DMS114 treated with DMSO at 0.1 percent for 48 hours (cell line): ENCODE measurements around the gene PHLDA2.
"Not testable (repeated sequence)": the region's sequence is repeated elsewhere in the genome, so short reads cannot be mapped to it uniquely, and the experiment has no call there.

Experiments
- DNase-seq: peaks from one replicate; lab custom pipeline; 2025; ENCODE audit not compliant: unreplicated experiment; lab: John Stamatoyannopoulos, UW

The PHLDA2 gene

GRCh38 chr11:2915473-2915872 is 13.7 kb downstream of the PHLDA2 start:
- no peak for DNase-seq

GRCh38 chr11:2914455-2915195 is 14.6 kb downstream of the PHLDA2 start:
- DNase-seq = no peak

- no peak for DNase-seq
Measured at GRCh38 chr11:2913776-2914175, 15.4 kb downstream of the PHLDA2 start.

- no peak for DNase-seq
Measured at GRCh38 chr11:2913019-2913431, 16.2 kb downstream of the PHLDA2 start.

GRCh38 chr11:2912498-2912897 is 16.7 kb downstream of the PHLDA2 start:
- no peak for DNase-seq

GRCh38 chr11:2911785-2912391 is 17.3 kb downstream of the PHLDA2 start:
- DNase-seq = no peak

GRCh38 chr11:2911088-2911784 is 18.0 kb downstream of the PHLDA2 start:
- no peak for DNase-seq

- no peak for DNase-seq
Measured at GRCh38 chr11:2910401-2910955, 18.7 kb downstream of the PHLDA2 start.

- DNase-seq = no peak
Measured at GRCh38 chr11:2909133-2909902, 19.9 kb downstream of the PHLDA2 start.

GRCh38 chr11:2908130-2908529 is 21.1 kb downstream of the PHLDA2 start:
- no peak for DNase-seq

- DNase-seq = not testable (repeated sequence)
Measured at GRCh38 chr11:2905299-2905698, 23.9 kb downstream of the PHLDA2 start.

GRCh38 chr11:2904153-2905052 is 24.8 kb downstream of the PHLDA2 start:
- no peak for DNase-seq

- no peak for DNase-seq
Measured at GRCh38 chr11:2903672-2904011, 25.6 kb downstream of the PHLDA2 start.

- DNase-seq = no peak
Measured at GRCh38 chr11:2902784-2903671, 26.2 kb downstream of the PHLDA2 start.

GRCh38 chr11:2901854-2902783 is 27.1 kb downstream of the PHLDA2 start:
- DNase-seq = peak; percentile 65

- no peak for DNase-seq
Measured at GRCh38 chr11:2901196-2901796, 27.9 kb downstream of the PHLDA2 start.

- no peak for DNase-seq
Measured at GRCh38 chr11:2899080-2899783, 30.0 kb downstream of the PHLDA2 start.
